ENCODE results near the gene ANKRD39. TPM values are rescaled to one million over a fixed set of nuclear protein-coding genes. Genes with fewer than 3 reads are reported as not detected.
A peak's percentile ranks its signal among the peaks of the same experiment; 100 is the strongest.
"Not testable (repeated sequence)": the region's sequence is repeated elsewhere in the genome, so short reads cannot be mapped to it uniquely, and the experiment has no call there.

The ANKRD39 gene, protein sequence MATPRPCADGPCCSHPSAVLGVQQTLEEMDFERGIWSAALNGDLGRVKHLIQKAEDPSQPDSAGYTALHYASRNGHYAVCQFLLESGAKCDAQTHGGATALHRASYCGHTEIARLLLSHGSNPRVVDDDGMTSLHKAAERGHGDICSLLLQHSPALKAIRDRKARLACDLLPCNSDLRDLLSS
- total RNA-seq (2014; rRNA removed; shearing (Covaris generic)), result 7.2 and 11.9 TPM in 2 replicates

DNA sequence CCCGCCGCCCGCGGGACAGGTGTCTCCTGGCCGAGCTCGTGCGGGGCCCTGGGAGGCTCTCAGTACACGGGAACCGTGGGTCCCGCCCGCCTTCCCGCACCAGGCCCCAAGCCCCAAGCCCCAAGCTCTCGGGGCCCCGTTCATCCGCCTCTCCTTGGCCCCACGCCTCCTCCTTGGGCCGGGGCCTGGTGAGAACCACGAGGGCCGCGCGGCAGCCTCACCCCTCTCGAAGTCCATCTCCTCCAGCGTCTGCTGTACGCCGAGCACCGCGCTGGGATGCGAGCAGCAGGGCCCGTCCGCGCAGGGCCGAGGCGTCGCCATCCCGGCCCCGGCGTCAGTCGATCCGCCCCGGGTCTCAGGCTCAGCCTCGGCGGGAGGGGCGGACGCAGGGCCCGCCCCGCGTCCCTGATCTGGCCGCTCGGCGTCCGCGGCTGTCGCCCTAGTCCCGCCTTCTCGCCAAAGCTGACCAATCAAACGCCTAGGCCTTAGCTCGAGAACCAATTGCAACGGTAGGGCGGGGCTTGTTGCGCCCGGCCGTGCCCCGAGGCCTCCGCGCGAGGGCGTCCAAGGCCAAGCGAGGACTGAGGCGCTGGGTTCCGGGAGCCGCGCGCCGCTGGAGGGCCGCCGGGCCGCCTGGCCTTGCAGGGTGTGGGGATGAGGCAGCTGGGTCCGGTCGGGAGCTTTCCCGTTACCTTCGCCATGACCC is at the start of gene ANKRD39:
Gene ANKRD39 (minus strand): TSS at position 350 of the 706 bp plus-strand sequence. CDS start 29 bp downstream, at position 321.
- DNase-seq (ENCODE audit: low read depth), result peak; percentile 95

DNA sequence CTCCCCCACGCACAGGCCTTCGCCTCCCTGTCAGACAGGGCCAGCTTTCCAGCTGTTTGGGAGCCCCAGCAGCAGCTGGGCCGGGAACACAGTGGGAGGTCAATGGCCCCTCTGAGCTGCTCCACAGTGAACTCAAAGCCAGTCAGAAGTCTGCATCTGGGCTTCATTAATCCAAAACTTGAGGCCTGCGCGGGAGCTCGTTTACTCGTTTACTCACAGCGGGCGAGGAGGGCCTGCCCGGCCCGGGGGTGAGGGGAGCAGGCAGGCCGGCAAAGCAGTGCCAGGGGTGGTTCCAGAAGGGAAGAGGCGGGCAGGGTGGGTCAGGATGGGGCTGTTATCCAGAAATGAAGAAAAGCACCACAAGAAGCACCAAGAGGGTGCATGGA is 48.9 kb upstream of the ANKRD39 start:
- no peak for DNase-seq (ENCODE audit: low read depth)

DNA sequence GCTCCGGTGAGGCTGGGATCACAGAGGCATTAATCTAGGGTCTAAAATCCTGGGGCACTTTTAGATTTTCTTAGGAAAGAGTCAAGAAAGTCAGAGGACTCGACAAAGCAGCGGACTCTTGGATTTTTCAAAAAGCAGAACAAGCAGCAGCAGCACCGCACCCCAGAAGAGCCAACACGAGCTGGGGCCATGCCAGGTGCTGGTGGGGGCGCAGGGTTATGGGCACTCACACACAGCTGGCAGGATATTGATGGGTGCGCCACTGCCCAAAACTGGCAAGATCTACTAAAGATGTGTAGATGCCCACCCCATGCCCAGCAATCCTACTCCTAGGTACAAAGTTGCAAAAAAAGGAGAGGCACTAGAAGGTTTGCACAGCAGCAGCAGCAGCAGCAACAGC is 46.0 kb upstream of the ANKRD39 start:
- no peak for DNase-seq (ENCODE audit: low read depth)

DNA sequence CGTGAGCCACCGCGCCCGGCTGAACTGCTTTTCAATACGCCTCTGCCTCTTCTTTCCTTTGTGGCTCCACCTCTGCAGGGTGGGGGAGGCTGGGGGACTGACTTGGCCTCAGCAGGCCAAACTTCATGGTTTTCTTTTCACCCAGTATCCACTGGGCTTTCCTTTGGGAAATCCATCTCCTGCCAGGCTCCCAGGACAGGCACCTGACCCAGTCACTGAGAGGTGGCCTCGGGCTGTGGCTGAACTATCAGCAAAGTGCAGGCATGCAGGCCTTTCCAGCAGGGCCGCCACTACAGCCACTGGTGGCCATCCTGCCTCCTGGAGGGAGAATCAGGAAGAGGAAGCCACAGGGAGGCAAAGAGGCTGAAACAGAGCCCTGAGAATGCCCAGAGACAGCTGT is 45.5 kb upstream of the ANKRD39 start:
- DNase-seq (ENCODE audit: low read depth), result no peak

DNA sequence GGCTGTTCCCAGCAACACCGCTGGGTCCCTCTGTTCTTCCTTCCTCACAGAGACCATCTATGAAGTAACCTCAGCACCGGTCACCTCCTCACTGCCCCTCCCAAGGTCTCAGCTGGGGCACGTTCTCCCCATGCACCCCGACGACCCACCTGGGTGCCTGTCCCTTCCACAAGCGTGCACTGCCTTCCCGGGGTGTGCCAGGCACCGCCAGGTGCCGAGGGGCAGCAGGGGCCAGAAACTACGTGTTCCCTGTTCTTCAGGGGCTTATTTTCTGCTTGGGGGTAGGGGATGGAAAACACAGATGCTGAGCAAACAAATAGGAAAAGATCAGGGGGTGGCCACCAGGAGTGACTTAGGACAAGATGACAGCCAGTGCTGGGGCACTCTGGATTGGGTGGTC is 42.4 kb upstream of the ANKRD39 start:
- no peak for DNase-seq (ENCODE audit: low read depth)

DNA sequence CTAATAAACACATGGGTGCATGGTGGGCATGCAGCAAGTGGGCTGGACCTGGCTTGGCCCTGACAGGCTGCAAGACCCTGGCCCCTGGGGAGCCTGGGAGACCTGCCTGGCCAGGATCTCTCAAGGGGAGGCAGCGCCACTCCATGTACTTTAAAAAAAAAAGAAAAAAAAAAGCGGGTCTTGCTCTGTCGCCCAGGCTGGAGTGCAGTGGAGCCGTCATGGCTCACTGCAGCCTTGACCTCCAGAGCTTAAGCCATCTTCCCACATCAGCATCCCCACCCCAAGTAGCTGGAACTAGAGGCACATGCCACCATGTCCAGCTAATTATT is 41.6 kb upstream of the ANKRD39 start:
- DNase-seq (ENCODE audit: low read depth), result no peak

DNA sequence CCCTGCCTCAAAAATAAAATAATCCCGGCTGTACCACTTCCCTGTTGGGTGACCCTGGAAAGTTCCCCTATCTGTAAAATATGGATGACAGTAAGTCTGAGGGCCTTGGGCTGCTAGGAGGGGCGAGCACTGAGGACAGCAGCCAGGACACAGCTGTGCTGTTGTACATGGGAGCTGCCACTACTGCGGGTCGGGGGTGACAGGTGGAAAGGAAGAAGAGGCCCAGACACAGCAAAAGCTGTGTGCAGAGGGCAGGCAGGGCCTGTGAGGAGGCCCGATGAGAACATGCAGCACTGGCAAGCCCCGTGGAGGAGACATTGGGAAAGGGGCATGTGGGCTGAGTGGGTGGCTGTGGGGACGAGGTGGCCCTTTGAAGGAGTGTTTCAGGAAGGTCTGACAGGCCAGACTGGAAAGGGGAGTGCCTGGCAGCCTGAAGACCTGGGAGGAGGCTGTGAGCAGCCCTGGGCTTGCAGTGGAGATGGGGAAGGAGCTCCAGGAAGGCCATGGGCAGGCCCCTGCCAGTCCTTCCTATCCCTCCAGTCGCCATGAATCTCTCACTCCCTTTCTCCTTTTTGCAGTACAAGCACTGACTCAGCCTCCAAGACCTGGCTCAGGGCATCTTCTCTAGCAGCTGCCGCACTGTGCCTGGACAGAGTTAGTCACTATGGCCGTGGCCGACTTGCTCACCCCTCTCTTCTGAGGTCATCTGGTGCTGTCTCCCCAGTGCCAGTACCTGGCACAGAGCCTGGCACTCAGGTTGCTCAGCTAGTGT is 41.0 kb upstream of the ANKRD39 start:
- peak; percentile 65 for DNase-seq (ENCODE audit: low read depth)

DNA sequence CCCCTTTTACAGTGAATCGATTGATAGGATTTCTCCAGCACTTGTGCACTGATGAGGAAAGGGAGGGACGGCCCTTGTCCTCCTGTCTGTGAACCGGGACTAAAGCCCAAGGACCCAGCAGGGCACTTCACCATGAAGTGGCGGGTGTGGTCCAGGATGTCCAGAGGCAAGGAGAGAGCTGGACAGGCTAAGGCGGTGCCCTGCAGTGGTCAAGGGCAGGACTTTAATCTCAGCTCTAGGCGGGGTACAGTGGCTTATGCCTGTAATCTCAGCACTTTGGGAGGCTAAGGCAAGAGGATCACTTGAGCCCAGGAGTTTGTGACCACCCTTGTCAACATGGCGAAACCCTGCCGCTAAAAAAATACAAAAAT is 40.3 kb upstream of the ANKRD39 start:
- DNase-seq (ENCODE audit: low read depth), result no peak

DNA sequence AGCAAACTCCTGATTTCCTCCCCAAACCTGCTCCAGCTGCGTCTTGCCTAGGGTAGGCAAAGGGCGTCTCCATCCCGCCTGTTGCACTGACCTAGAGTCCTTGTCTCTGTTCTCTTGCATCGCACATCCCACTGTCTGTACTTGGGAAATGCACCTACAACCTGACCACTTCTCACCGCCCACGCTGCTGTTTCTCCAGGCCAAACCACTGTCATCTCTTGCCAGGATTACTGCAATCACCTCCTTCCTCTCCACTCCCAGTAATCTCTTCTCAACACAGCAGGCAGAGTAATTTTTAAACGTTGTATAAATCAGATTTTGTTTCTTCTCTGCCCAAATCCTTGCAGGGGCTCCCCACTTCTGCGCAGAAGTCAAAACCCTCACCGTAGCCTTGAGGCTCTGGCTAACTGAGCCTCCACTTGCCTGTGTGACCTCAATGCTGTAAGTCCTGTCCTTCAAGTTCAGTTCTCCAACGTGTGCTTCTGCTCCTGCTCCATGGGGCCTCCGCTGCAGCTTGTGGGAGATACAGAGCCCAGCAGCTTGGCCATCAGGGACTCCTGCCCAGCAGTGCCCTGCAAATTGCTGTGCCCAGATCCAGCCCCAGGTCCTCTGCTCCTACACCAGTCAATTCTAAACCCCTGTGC is 39.8 kb upstream of the ANKRD39 start:
- DNase-seq (ENCODE audit: low read depth), result no peak

DNA sequence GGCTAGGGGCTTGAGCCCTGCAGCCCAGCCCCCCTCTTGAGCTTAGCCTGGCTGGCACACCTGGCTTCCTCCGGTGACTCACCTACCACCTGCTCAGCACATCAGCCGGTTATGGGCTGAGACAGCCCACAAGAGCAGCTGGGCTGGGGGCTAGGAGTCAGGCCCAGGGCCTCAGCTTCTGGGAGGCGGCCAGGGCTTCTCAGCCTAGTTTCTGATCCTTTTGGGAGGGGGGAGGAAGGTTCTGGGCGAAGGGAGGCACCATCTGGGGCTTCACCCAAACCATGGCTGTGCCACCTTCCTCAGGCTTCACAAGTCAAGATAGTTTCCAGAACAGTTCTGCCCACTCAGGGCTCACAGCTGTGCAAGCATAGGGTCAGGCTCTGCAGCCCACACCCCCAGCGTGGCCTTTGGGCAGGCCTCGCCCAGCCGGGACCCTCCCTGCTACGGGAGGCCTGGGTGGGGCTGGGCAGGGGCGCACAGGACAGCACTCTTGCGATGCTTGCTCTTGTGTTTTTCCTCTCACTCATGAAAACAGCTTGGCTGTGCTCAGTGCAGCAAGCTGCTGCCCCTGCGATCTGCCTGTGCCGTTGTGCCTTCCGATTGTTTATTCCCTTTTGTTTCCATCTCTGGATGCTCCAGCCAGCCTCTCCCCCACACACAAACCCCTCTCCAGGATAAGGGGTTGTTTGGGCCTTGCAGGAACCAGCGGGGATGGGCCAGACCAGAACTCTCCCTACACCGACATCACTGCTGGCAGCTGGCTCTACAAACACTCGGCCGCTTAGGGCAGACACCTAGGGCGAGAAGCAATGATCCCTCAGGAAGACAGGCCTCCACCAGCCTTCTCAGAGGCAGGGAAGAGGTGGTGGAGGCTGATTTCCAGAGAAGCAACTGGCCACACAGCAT is 38.2 kb upstream of the ANKRD39 start:
- DNase-seq (ENCODE audit: low read depth), result no peak

DNA sequence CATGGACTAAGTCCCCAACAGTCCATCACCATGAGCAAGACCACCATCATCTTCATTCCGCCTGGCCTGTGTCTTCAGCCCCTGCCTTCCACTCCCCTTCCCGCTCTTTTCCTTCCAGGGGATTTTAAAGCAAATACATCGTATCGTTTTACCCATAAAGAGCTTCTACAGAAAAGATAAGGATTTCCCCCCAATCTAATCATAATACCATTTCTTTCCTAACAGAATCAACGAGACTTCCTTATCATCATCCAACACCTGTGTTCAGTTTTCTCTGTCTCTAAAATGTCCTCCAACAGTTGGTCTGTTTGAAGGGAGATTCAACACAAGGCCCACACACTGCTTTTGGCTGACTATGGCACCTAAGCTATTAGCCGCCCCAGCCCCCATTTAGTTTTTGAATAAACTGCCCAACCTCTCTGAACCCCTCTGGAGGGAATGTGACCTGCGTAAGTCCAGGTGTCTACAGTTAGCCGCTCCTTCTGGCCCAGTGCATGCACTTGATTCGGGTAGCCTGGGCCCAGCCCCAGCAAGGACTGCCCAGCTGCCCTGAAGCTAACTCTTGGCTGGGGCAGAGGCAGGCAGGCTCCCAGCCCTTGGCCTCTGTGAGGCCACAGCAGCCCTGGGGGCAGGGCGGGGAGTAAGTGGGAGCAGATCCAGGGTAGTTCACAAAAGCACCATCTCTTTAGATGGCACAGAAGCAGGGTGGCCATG is 37.4 kb upstream of the ANKRD39 start:
- DNase-seq (ENCODE audit: low read depth), result no peak

DNA sequence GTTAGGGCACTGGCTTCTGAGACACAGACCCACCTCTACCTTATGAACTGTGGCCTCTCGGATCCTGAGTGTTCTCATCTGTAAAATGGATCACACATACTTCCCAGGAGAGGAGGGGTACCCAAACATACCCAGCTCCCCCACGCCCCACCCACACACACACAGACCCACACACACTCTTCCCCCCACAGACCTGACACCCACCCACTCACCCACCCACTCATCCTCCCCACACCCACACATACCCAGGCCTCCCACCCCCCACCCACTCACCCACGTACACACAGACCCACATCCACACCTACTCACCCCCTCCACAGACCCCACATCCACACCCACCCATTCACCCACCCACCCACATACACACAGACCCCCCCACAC is 36.3 kb upstream of the ANKRD39 start:
- DNase-seq (ENCODE audit: low read depth), result no peak

DNA sequence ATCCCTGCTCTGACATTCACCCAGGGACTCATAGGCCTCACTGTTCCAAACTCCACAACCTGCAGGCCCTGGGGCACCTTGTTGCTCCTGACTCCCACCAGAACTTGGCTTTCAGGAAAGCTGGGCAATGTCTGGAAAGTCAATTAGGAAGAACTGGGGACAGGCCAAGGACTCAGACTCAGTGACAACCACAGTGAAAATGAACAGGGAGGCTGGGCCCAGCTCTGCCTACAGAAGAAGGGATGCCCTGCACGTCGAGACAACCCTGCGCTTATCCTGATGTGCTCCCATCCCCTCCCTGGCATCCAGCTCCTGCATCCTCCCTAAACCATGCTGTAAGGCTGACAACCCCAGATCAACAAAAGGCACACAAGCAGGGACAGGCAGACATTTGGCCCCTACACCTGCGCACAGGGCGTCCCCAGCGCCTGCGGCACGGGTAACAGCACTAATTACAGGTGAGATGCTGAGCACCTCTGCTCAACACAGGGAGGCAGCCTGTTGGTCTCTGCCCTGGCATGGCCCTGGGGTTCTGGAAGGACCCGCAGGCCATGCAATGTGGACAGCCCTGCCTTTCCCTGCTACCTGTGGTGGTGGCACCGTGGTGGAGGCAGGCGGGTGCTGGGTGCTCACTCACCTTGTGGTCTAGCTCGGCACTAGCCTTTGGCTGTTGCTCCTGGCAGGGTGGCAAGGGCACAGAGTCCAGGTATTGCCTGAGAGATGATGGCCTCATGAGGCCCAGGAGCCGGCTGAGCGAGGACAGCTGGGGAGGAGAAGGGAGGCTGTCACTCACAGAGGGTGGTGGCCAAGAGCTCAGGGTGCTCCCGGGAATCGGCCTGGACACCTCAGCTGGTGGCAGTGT is 35.7 kb upstream of the ANKRD39 start:
- DNase-seq (ENCODE audit: low read depth), result no peak

DNA sequence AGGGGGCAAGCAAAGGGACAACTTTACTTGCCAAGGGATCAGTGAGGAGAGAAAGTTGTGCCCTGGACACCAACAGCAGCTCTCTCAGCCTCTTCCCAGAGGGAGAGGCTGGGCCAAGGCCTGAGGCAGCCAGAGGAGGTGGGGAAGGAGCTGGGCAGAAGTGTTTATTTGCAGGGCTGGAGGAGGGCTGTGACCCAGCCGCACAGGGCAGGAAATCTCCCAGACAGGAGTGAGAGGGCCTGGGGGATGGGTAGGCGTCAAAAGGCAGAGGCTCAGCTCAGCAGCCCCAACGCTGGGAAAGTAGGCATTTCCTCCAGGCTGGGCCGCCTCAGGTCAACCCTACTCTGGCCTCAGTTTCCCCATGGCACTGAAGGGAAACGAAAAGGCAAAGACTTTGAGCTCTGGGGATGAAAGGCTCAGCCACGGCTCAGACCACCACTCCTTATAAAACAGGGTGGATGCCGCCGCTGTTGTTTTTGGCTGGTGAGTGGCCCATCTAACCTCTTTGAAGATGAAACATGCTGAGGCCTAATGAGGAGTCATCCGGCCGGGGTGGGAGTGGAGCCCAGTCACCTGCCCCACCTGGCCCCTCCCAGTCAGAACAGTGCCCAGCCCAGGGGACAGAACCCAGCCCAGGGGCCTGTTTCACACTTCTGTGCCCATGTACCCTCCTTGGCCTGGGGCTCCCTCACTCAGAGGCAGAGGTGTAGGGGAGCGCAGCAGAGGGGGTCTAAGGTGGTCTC is 33.9 kb upstream of the ANKRD39 start:
- peak; percentile 71 for DNase-seq (ENCODE audit: low read depth)

DNA sequence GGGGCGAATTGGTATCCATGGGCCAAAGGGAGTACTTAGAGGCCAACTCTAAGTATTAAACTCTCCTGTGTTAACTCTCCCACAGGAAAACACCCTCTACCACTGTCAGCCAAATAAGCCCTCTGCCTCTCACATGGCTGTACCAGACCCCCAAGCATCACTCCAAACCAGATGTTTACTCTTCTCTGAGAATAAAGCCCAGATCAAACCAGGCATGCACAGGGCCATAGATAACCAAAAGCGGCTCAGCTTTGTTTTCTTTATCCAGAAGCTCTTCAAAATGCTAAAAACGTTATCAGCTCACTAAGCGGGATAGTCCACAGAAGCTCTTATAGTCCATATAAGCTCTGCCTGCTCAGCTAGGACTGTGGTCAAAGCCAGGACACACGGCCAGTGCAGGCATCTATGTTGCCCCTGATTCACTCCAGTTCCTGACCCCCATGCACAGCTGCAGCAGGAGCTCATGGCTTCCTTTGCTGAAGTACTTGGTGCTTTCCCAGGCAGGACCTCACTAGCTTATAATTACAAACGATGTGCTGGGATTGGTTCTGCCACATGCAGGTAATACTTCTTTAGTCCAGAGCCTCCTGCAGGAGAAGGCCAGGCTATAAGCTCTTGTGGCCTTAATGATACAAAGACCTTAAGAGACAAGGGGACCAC is 33.0 kb upstream of the ANKRD39 start:
- DNase-seq (ENCODE audit: low read depth), result no peak

DNA sequence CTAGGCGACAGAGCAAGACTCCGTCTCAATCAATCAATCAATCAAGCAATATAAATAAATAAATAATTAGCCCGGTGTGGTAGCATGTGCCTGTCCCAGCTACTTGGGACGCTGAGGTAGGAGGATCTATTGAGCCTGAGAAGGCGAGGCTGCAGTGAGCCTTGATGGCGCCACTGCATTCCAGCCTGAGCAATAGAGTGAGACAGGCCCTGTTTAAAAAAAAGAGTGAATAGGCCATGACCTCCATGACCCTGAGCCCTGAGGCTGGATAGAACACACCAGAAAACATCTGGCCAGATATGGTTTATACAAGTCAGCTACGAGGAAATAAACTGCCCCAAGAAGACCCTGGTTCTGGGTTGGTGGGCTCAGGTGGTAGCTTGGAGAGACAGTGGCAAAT is 32.4 kb upstream of the ANKRD39 start:
- DNase-seq (ENCODE audit: low read depth), result no peak

DNA sequence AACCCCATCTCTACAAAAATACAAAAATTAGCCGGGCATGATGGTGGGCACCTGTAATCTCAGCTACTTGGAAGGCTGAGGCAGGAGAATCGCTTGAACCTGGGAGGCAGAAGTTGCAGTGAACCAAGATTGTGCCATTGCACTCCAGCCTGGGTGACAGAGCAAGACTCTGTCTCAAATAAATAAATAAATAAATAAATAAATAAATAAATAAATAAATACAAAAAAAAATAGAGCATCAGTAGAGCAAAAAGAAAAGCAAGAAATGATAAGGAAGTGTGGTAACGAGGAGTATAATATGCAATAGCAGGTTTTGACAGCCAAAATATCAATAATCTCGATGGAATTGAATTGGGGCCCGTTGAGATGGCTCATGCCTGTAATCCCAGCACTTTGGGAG is 31.7 kb upstream of the ANKRD39 start:
- not testable (repeated sequence) for DNase-seq (ENCODE audit: low read depth)

DNA sequence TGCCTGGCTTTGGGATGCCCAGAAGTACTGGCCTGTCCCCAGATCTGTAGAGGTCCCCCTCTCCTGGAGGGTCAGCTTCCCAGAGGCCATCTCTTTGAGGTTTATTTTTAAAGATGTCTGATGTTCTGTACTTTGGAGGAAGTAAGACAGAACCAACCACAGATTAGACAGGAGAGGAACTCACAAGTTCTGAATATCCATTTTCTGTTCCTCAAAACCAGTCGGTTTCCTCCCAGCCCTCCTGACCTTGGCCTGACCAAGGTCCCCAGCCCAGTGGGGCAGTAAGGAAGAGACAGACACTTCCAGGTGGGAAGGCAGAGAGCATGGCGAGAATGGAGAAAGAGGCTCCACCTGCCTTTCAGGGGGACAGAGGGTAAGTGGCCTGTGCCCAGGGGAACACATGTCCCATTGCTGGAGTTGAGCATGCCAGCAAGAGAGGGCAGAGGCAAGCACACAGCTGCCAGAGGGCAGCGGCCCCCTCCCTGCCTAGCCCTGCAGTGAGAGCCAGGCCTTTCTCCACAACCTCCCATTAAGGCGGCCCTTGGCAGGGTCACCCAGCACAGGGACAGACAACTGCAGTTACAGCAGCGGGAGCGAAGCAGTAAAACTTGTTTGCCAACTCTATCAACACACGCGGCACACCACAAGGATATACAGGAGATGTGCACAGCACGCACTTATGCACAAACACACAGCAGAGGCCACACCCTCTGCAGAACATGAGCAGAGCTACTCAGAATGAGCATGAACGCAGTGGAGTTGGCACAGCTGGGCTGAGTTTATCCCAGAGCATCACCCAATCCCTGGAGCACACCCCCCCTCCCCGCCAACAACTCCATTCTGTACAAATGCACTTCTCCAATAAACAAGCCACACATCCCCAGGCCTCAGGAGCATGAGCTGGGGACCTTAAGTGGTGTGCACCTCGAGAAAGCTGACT is 30.5 kb upstream of the ANKRD39 start:
- DNase-seq (ENCODE audit: low read depth), result no peak
